Muscle of leg (tissue), 11 donors: ENCODE data around the gene NCOA1. TPM values are rescaled to one million over a fixed set of nuclear protein-coding genes. Genes with fewer than 3 reads are reported as not detected.

Experiments
- DNase-seq: peaks from one replicate; pipeline ENCODE4 v3.0.0; 2013
- H3K27ac ChIP-seq: one replicate; pipeline ENCODE4 v1.5.1; 2013; ENCODE audit warnings: mild to moderate bottlenecking, low read length, control low read depth
- H3K27me3 ChIP-seq: one replicate; pipeline ENCODE4 v1.6.1; 2013; ENCODE audit warnings: low read length; ENCODE audit not compliant: control insufficient read depth, insufficient read depth
- H3K36me3 ChIP-seq: one replicate; pipeline ENCODE4 v1.6.1; 2013; ENCODE audit warnings: low read length; ENCODE audit not compliant: control insufficient read depth, insufficient read depth
- H3K4me1 ChIP-seq: one replicate; pipeline ENCODE4 v1.6.1; 2013; ENCODE audit warnings: low read length; ENCODE audit not compliant: control insufficient read depth, insufficient read depth
- H3K4me3 ChIP-seq: one replicate; pipeline ENCODE4 v1.5.1; 2013; ENCODE audit warnings: low read length, control low read depth
- H3K9me3 ChIP-seq: replicated peaks from 2 replicates; pipeline ENCODE4 v1.6.1; 2013; ENCODE audit warnings: low read depth, low read length; ENCODE audit not compliant: control insufficient read depth
- WGBS: methylation state at CpG from one replicate; pipeline ENCODE4 v1.1.5; 2013; ENCODE audit warnings: missing lambda C conversion rate; ENCODE audit not compliant: insufficient coverage; 5-methylcytosine and 5-hydroxymethylcytosine counted together
- polyA plus RNA-seq, 8 donors: library from polyadenylated mRNA; unstranded; fragments of 120-200 nt; gene quantifications; one replicate each; pipeline versions ENCODE4 v1.2.1 to v1.2.3, GENCODE V29; 2013; ENCODE audit warnings: inconsistent platforms in 1 of 8, low replicate concordance in 1 of 8; ENCODE audit not compliant: insufficient read length in 8 of 8, insufficient read depth in 1 of 8
- total RNA-seq: library from RNA; stranded (reverse); fragments of 120-200 nt; gene quantifications from one replicate; pipeline ENCODE4 v1.2.4, GENCODE V29; 2013

Gene NCOA1
- total and polyA plus RNA-seq, 9 donors: 69.6 to 106 (median 89.6) TPM

DNA sequence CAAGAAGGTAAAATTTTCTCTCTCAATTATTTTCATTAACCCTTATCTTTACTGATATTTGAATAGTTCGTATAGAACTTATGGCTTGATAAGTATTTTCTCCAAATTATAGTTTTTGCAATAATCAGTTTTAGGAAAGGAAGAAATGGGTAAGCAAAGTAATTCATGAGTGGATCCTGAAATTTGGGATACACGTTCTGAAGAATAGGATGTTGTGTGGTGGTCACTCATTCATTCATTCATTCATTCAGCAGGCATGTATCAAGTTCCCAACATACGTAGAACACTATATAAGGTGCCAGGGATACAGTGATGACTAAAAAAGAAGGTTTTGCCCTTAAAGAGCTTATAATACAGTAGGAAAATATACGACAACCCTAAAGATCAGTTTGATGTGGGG, 206.7 kb downstream of the NCOA1 start:
- Histone ChIP-seq H3K27me3 (no peaks in the 10 kb centered on the region), H3K36me3 (peaks cover 16% of the 10 kb centered on the region), H3K4me3 (no peak overlapping the region), H3K9me3 (no peaks in the 10 kb centered on the region), H3K4me1 (no peaks in the 10 kb centered on the region), H3K27ac (no peak overlapping the region)
- DNase-seq: no peak
- no CpG with 5 or more reads among the region's 4 CpGs for WGBS

DNA sequence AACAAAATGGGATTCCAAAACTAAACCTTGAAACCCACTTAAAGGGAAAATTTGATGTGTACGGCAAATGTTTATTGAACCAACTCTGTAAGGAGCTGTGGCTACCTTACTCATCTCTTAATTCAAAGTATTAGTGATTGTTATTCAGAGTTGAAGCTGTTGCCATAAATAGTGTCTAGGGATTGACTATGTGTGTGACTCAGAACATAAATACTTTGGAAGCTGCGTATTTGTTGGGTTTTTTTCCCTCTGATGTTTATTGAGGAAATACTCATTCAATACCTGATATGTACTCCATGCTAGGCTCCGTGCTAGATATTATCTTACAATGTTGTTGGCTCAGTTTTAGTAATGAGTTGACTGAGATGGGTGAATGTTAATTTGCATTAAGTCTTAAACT, 211.7 kb downstream of the NCOA1 start:
- Histone ChIP-seq H3K4me1 (no peaks in the 10 kb centered on the region), H3K36me3 (peaks cover 20% of the 10 kb centered on the region), H3K9me3 (no peaks in the 10 kb centered on the region), H3K27me3 (no peaks in the 10 kb centered on the region), H3K27ac (no peak overlapping the region), H3K4me3 (no peak overlapping the region)
- WGBS: no CpG with 5 or more reads among the region's 3 CpGs
- DNase-seq: peak; percentile 54

DNA sequence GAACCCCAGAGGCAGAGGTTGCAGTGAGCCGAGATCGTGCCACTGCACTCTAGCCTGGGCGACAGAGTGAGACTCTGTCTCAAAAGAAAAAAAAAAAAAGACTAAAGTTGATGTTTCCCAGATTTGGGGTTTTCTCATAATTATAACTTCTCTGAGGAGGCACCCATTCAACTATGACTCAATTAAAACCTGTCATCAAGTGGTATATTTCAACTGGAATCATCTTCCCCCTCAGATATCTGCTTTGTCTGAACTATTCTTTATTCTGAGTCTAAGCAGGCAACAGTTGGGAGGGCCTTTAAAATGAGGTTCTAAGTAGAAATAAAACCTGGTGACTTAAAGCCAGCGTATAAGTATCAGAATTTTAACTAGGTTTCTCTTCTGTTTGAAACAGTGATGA, 213.6 kb downstream of the NCOA1 start:
- WGBS: 100% methylated on average over 1 of the region's 4 CpGs
- Histone ChIP-seq H3K4me1 (no peaks in the 10 kb centered on the region), H3K27me3 (no peaks in the 10 kb centered on the region), H3K9me3 (no peaks in the 10 kb centered on the region), H3K36me3 (peaks cover 23% of the 10 kb centered on the region), H3K4me3 (no peak overlapping the region), H3K27ac (no peak overlapping the region)
- DNase-seq: no peak

DNA sequence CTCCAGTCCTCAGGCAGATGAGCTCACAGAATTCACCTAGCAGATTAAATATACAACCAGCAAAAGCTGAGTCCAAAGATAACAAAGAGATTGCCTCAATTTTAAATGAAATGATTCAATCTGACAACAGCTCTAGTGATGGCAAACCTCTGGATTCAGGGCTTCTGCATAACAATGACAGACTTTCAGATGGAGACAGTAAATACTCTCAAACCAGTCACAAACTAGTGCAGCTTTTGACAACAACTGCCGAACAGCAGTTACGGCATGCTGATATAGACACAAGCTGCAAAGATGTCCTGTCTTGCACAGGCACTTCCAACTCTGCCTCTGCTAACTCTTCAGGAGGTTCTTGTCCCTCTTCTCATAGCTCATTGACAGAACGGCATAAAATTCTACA, 216.1 kb downstream of the NCOA1 start:
- WGBS: 93% methylated on average over 2 of the region's 3 CpGs
- peaks cover 21% of the 10 kb centered on the region for H3K36me3 ChIP-seq
- H3K27me3 ChIP-seq: no peaks in the 10 kb centered on the region
- no peak for DNase-seq
- H3K27ac ChIP-seq: no peak overlapping the region
- H3K9me3 ChIP-seq: no peaks in the 10 kb centered on the region
- H3K4me3 ChIP-seq: no peak overlapping the region
- peaks cover 2% of the 10 kb centered on the region for H3K4me1 ChIP-seq

DNA sequence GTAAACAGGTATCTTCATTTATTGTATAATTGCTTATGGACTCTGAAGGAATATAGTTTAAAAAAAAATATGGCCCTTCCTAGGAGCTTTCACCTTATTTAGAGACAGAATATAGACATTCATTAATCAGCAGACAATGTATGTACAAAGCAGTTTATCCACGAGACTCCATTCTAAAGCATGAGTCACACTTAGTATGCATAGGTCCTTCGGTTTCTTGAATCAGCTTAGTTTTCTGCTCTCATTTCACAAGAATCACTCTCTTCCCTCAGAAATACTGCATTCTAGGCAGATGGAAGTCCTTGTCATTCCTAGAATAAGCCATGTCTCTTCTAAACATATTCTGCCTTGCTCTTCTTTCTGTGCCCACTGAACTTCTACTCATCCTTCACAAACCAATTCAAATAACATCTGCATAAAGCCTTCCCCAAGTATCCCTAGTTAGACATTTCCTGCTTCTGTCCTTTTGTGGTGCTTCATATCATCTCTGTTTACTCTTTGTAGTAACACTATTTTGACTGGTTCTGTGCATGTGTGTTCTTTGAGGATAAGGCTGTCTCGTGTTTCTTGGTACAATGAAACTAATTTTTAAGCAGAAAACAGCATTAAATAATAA, 217.6 kb downstream of the NCOA1 start:
- Histone ChIP-seq H3K4me3 (no peak overlapping the region), H3K9me3 (no peaks in the 10 kb centered on the region), H3K27ac (peak overlapping the region; percentile 15), H3K4me1 (peaks cover 8% of the 10 kb centered on the region), H3K36me3 (peaks cover 29% of the 10 kb centered on the region), H3K27me3 (no peaks in the 10 kb centered on the region)
- WGBS: 48% methylated on average over 2 of the region's 3 CpGs
- DNase-seq: no peak

DNA sequence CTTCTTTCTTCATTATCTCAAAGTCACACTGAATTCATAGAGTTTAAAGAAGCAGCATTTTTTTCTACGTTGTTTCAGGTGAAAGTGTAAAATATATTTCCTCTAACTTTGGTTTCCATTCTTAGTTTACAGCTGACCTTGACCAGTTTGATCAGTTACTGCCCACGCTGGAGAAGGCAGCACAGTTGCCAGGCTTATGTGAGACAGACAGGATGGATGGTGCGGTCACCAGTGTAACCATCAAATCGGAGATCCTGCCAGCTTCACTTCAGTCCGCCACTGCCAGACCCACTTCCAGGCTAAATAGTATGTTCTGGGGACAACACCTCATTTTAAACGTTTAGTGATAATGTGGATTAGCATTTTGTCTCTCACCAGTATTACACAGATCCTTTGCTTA, 219.8 kb downstream of the NCOA1 start:
- DNase-seq: peak; percentile 33
- no peaks in the 10 kb centered on the region for H3K27me3 ChIP-seq
- peak overlapping the region; percentile 62 for H3K27ac ChIP-seq
- H3K36me3 ChIP-seq: peaks cover 33% of the 10 kb centered on the region
- peaks cover 8% of the 10 kb centered on the region for H3K4me1 ChIP-seq
- H3K9me3 ChIP-seq: no peaks in the 10 kb centered on the region
- WGBS: 71% methylated on average over 3 of the region's 6 CpGs
- H3K4me3 ChIP-seq: no peak overlapping the region

DNA sequence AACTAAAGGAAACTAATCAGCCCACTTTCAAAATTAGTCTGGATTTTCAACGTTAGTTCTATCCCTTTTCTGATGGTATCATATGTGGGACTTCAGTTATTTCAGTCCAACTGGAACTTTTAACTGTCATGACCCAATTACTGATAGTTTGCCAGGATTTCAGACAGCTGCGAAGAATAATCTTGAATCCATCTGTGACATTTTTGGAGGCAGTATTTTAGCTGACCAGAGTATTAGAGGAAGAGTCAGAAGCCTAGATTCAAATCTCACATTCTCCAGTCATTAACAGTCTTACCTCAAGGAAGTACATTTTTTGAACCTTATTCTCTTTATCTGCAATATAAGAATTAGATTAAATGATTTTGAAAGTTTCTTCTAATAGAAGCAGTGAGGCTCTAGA, 220.8 kb downstream of the NCOA1 start:
- WGBS: no CpG with 5 or more reads among the region's 2 CpGs
- no peaks in the 10 kb centered on the region for H3K27me3 ChIP-seq
- peaks cover 8% of the 10 kb centered on the region for H3K4me1 ChIP-seq
- peak; percentile 91 for DNase-seq
- H3K9me3 ChIP-seq: no peaks in the 10 kb centered on the region
- no peak overlapping the region for H3K4me3 ChIP-seq
- H3K27ac ChIP-seq: peak overlapping the region; percentile 62
- peaks cover 28% of the 10 kb centered on the region for H3K36me3 ChIP-seq

DNA sequence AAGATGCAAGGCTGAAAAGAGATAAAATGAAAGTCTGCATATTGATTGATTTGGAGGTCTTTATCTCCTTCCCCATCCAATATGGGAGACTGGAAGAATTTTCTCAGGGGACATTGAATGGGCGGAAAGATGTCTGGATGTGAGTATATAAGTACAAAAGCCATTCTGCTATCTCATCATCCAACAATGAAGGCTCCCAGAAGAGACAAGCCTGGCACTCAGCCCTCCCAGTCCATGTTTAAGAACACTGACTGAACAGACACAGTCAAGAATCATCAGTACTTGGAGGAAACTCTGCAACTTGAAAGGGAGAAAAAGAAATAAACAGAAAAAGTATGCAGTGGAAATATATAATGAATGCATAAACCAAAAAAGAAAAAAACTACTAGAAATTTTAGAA, 221.2 kb downstream of the NCOA1 start:
- Histone ChIP-seq H3K9me3 (no peaks in the 10 kb centered on the region), H3K27ac (peak overlapping the region; percentile 62), H3K27me3 (no peaks in the 10 kb centered on the region), H3K36me3 (peaks cover 25% of the 10 kb centered on the region), H3K4me3 (no peak overlapping the region), H3K4me1 (peaks cover 8% of the 10 kb centered on the region)
- WGBS: no CpG with 5 or more reads among the region's 1 CpG
- DNase-seq: peak; percentile 87

DNA sequence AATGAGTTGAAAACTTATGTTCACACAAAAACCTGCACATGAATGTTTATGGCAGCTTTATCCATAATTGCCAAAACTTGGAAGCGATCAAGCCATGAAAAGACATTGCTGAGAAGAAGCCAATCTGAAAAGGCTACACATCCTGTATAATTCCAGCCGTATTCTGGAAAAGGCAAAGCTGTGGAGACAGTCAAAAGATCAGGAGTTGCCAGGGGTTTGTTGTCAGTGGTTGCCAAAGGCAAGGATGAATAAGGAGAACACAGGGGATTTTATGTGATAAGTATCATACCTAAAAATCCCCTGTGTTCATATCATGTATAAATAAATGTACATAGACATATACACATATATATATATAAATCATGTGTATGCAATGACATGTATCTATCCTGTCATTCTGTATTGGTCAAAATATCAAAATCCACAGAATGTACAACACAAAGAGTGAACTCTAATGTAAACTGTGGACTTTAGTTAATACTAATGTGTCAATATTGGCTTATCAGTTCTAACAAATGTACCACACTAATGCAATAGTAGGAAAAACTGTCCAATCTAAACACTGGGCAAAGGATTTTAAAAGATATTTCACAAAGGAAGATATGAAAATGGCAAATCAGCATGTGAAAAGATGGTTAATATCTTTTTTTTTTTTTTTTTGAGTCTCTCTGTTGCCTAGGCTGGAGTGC, 226.4 kb downstream of the NCOA1 start:
- Histone ChIP-seq H3K4me1 (peaks cover 12% of the 10 kb centered on the region), H3K27me3 (no peaks in the 10 kb centered on the region), H3K9me3 (no peaks in the 10 kb centered on the region), H3K4me3 (no peak overlapping the region), H3K36me3 (peaks cover 26% of the 10 kb centered on the region), H3K27ac (no peak overlapping the region)
- WGBS: no CpG with 5 or more reads among the region's 2 CpGs
- no peak for DNase-seq

DNA sequence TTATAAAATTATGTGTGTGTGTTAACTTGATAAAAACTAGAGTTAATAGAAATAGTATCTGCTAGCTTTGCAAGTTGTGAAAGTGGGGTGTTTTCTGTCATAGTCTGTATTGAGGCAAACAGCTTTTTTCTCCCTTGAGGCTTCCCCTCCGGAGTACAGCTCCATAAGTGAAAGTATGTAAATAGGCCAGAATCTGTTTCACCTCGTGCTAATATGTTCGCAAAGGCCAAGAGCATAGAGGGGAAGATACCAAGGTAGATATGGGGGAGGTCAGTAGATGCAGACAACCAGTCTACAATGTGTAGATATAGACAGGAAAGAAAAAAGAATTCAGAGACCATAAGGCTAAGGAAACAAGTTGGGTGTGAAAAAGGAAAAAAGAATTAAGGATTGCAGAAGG, 229.3 kb downstream of the NCOA1 start:
- WGBS: 60% methylated on average over 2 of the region's 3 CpGs
- Histone ChIP-seq H3K9me3 (no peaks in the 10 kb centered on the region), H3K27me3 (no peaks in the 10 kb centered on the region), H3K4me3 (no peak overlapping the region), H3K36me3 (peaks cover 18% of the 10 kb centered on the region), H3K4me1 (peaks cover 12% of the 10 kb centered on the region), H3K27ac (peak overlapping the region; percentile 85)
- no peak for DNase-seq
